Stimulated activated CD4-positive, alpha-beta T cell treated with anti-CD3 and anti-CD28 coated beads, Interleukin-4, amount 100 ng/mL, for 48 hours (primary cell): Measurements from ENCODE around the gene OPTC.
"Not testable (repeated sequence)": the region's sequence is repeated elsewhere in the genome, so short reads cannot be mapped to it uniquely, and the experiment has no call there.

Source experiments
- DNase-seq, 2 donors: peaks; one replicate each; pipeline ENCODE4 v3.0.0-alpha.2; 2020; ENCODE audit warnings: low read depth in 2 of 2

OPTC gene

DNA sequence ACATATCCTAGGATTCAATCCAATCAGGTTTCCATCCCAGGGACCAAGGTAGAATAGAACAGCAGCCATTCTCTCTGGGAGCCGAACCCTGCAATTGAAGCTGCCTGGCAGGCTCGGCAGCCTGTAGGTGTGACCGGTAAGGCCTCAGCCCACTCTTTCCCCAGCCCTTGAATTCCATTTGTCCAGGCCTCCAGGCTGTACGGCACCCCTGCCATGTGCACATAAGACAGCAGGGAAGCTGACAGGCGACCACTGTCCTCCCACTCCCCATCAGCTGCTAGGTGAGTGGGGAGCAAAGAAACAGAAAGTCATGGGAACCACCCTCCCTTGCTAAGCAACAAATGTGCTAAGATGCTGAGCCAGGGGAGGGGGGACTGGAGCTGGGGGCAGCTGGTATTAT, 23.0 kb downstream of the OPTC start:
- DNase-seq = no peak

DNA sequence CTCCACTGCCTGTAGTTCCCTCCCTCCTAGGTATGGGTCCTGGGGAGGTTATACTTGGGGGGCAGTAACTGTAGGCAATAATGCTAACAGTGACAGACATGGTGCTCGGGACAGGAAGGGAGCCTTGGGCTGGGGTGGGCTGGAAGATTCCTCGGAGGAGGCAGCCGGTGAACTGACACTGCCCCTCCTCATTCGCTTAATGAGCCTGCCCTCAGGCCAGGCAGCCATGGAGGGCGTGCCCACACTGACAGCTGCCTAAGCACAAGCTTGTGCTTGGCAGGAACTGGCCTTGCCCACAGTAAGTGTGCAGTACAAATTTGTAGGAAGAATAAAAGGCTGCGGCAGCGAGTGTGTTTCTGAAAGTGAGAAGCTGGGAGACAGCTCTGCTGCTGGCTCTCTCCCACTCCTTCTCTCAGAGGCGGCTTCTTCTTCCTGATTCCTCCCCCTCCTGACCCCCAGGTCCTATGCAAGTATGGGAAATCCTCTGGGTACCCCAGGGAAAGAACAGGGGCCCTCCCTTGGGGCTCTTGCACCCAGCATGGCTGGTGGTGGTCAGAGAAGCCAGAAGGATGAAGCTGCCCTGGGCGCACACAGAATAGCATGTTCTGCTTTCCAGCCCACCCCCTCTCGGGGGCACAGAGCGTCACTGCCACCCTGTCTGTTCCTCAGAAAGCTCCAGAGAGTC, 23.6 kb downstream of the OPTC start:
- DNase-seq = no peak

DNA sequence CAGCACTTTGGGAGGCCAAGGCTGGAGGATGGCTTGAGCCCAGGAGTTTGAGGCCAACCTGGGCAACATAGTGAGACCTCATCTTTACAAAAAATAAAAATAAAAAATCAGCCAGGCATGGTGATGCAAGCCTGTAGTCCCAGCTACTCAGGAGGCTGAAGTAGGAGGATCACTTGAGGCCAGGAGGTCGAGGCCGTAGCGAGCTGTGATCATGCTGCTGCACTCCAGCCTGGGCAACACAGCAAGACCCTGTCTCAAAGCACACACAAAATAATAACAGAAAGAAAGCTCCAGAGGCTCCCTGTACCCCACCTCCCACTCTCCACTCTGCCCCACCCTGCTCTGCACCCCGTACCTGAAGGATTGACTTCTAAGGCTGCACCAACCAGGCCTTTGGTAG, 24.2 kb downstream of the OPTC start:
- DNase-seq = not testable (repeated sequence)

DNA sequence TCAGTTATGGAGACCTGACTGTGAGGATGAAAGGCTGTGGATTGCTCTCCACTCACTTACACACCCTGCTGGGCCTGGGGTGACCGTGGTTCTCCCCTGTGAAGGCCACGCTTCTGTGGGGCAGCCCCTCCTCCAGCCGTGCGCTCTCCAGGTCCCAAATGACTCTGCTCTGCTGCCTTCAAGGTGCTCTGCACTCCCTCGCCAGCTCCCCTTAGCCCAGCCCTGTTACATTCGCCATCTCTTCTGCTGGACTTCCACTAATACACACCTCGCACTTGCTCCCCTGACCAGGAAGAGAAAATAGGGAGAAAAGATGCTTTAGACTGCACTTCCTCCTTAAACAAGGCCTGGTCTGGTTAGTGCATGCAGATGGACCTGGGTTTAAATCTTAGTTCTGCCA, 24.6 kb downstream of the OPTC start:
- no peak for DNase-seq

DNA sequence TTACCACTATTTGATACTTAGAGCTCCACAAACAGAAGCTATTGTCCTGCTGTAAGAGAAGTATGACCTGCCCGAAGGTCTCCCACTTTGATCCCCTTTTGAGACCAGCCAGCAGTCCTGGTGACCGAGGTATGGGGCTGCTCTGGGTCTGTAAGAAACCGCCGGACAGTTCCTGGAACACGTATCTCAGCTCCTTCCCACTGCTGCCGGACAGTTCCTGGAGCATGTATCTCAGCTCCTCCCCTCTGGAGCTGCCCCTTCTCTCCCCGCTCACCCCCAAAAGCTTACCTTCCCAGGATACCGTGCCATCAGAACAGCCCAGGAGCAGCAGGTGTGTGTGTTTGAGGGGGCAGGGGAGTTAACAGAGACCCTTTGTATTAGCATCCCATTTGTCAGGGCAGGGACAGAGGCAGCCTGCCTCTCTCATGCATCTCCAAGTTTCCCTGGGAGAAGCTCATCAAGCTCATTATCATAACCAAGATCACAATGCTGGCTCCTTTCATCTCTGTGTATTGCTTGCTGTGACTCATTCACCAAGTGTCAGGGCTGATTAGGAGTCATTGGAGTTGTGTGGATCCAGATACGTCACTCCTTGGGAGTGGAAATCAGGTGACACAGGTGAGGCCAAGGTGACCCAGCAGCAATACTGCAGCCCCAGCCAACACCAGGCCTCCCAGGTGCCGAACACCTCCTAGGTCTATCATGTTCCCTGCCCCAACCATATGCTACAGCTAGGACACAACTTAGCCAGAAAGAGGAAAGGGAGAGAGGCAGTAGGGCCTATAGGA, 25.3 kb downstream of the OPTC start:
- DNase-seq = no peak

DNA sequence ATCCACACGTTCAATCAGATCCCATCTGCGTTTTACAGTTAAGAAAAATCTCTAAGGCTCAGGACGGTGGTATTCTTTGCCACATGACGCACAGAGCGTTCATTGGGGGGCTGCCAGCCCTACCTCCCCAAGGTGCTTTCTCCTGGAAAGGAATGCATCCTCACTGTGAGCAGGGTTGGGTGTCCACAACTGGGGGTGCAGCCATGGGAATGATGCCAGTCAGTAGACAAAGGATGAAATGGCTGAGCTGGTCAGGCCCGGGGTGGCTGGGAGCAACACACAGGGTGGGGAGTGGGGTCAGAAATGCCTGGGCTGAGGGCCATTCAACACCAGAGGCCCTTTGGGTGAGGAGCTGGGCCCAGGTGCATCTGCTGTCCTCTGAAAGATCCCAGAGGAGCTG, 25.9 kb downstream of the OPTC start:
- DNase-seq = no peak

DNA sequence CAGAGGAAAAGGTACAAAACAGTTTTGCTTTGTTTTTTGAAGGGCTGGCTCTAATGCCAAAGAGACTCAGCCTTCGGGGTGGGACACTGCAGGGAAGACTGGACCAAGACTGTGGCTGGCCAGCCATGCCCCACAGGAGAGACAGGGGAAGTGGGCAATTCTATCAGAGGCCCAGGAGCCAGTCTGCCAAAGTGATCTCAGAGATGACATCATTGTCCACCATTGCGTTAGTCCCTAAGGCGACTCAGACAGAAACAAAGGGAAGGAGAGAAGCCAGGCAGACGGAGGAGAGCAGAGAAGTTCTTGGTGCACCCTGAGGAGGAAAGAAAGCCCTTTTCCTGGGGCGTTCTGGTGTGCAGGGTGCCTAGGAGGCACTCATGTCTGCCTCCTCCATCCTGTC, 26.4 kb downstream of the OPTC start:
- no peak for DNase-seq

DNA sequence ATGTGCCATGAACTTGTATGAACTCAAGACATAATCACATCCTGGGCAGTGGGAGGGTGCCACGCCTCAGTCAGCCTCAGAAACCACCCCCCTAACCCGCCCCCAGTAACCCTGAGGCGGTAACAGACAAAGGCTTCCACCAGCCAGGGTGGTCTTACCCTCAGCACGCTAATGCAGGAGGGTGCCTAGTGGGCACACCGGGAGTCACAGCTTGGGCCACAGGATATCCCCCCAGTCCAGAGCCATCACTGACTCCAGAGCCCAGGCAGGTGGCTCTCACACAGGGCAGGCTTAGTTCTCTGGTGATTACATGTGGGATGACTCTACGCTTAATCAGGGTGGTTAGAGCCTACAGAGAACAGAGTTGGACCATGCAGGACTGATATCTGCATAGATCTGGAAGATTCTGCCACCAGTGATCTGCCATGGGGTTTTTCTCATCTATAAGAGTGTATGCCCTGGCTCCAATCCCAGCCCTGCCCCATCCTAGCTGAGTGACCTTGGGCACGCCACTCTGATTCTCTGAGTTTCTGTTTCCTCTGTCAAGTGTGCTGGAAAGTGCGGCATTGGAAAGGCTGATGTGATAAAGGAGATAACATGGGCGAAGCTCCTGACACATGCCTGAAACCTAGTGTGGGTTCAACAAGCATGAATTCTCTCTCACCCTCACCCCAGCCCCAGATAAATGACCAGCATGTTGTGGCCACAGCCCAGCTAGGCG, 27.3 kb downstream of the OPTC start:
- no peak for DNase-seq

DNA sequence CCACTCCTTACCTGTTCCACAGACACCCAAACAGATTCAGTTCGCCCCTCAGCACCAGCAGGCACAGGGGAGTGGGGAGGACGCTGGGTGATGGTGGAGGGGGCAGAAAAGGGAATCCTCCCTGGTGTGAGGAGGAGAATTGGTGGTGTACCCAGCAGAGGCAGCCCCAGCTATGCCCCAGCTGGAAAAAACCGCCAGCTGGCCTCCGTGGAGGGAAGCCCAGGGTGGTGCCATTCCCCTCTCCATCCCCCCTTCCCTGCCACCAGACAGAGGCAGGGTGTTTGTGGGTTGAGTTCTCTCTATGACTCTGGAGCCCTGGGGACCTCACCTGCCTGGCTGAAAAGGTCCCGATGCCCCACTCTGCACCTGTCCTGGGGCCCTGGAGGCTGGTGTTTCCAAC, 27.9 kb downstream of the OPTC start:
- DNase-seq = no peak

DNA sequence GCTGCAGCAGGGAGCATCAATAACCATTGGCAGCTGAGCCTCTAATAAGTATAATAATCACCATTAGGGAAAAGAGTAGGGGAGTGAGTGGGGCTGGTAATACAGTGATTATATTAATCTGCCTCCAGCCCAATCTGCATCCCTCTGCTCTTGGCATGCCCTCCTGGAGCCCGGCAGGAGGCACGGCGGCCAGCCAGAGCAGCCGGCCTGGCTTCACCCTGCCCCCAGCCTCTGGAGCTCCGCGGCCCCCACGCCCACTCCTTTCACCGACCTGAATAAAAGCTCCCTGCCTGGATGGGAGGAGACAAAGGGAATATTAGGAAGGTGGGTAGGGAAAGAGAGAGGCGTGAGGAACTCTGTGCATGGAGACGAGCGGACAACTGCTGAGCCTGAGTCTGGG, 28.3 kb downstream of the OPTC start:
- no peak for DNase-seq

DNA sequence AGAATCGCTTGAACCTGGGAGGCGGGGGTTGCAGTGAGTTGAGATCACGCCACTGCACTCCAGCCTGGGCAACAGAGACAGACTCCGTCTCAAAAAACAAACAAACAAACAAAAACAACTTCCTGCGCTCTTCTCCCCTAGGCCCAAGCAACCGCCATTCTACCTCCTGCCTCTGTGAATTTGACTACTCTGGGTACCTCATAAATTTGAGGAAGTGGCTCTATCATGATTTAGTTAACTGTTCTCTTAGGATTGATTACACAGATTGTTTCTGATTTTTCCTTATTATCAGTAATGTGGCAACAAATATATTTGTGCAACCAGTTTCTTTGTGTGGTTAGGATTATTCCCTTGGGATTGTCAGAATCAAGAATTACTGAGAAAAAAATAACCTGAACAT, 29.7 kb downstream of the OPTC start:
- no peak for DNase-seq

DNA sequence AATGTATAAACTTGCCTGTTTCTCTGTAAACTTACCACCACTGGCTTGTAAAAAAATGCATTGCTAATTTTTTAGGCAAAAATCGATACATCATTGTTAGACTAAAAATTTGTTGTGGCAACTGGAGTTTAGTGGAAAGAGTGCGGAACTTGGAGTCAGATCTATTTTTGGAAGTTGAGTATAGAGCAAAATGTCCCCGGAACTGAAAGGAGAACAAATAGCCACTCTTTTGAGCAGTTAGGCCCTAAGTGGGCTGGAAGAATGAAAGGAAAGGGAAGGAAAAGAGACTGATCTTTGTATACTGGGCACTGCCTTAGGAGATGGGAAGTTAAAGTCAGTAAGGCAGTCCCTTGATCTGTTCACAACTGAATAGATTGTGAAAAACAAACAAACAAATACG, 30.2 kb downstream of the OPTC start:
- DNase-seq = no peak

DNA sequence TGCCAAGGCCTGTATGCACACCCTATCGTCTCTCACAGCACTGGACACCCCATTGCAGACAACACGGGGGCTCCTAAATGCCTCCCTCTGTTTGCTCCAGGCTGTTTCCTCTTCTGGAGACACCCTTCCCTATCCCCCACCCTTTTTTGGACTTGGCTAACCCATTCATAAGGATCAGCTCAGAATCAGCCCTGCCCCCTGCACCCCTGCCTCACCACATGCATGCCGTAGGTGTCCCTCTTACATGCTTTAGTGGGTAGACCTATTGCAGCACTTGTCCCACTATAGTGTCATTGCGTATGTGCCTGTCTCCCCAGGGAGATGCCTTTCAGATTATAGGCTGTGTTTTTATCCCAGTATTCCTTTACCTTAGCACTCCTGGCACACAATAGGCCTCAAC, 30.9 kb downstream of the OPTC start:
- DNase-seq = no peak

DNA sequence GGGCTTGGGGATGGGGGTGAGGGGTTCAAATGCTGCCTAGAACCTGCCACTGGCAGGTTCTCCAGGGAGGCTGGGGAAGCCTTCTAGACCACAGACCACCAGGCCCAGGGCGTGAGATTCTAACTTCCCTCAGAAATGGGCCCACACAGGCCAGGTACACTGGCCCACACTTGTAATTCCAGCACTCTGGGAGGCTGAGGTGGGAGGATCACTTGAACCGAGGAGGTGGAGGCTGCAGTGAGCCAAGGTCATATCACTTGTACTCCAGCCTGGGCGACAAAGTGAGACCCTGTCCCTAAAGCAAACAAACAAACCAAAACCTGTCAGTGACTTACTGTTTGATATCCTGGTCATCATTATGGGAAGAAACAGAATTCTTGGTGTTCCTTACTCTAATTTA, 31.7 kb downstream of the OPTC start:
- DNase-seq = no peak

DNA sequence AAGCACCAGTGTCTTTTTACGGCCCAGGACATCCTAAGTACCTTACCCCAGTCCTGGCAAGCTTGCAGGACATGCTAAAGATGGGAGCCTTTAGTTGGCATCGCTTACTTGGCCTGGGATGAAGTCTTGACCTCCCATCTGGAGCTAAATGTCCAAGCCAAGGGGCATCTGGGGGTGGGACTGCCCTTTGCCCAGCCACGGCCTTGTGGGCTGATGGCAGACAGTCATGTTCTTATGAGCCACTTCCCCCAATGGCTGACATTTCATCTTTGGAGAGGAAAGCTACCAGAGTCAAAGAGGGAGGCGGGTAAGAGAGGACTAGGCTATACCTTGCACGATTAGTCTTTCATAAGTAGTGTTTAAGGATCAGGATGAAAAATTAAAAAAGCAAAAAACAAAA, 32.2 kb downstream of the OPTC start:
- DNase-seq = no peak

DNA sequence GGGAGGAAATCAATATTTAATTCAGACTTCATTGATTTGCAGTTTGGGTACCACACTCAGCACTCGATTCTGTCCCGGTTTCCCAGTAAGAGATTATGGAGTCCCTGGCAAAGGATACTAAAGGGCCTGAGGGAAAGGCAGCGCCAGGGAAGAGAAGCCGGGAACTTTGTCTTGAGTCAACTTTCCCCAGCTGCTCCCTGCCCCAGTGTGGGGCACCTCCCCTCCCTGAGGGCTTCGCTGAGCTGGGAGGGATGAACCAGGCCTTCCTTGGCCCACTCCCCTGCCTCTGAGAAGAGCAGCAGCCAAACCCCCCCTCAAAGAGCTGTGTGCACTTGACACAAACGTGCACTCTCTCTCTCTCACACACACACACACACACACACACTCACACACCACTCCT, 32.6 kb downstream of the OPTC start:
- DNase-seq = no peak

DNA sequence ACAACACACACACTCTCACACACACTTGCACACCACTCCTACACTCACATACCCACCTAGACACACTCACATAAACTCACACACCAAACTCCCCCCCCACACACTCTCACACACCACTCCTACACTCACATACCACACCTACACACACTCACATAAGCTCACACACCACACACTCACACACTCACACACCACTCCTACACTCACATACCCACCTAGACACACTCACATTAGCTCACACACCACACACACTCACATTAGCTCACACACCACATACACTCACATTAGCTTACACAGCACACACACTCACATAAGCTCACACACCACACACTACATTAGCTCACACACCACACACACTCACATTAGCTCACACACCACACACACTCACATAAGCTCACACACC, 33.1 kb downstream of the OPTC start:
- DNase-seq = no peak

DNA sequence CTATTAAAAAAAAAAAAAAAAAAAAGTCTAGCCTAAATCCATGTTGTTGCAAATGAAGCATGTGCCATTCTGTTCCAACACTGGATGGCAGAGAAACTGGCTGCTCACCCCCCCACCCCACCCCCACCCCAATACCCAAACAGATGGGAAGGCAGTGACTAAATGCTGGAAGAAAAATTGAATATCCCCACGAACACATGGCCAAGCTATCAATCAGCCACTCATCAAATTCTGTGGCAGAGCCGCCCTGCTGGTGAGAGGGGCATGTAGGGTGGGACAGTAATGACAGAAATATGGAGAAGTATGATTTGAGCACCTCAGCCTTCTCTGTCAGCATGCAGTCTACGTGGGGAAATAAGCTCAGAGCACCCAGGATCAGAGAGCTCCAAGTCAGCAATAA, 34.1 kb downstream of the OPTC start:
- DNase-seq = no peak

DNA sequence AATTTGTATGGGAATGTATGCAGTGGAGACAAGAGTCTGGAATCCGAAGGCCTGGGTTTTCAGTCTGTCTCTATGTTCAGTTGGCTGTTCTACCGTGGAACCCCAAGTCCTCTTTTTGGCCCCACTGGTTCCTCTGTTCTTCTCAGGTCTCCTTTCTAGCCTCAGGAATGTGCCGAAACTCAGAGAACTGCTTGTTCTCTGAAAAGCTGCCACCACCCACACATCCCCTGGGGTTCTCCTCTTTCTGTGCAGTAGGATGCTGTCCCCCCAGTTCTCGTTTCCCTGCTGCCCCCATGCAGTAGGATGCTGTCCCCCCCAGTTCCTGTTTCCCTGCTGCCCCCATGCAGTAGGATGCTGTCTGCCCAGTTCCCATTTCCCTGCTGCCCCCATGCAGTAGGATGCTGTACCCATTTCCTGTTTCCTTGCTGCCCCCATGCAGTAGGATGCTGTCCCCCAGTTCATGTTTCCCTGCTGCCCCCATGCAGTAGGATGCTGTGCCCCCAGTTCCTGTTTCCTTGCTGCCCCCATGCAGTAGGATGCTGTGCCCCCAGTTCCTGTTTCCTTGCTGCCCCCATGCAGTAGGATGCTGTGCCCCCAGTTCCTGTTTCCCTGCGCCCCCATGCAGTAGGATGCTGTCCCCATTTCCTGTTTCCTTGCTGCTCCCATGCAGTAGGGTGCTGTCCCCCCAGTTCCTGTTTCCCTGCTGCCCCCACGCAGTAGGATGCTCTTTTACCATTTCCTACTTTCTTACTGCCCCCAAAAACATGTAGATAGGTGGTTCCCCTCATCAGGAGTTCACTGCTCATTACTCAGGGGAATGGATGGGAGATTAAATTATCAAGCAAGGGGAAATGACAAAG, 35.3 kb downstream of the OPTC start:
- DNase-seq = no peak

DNA sequence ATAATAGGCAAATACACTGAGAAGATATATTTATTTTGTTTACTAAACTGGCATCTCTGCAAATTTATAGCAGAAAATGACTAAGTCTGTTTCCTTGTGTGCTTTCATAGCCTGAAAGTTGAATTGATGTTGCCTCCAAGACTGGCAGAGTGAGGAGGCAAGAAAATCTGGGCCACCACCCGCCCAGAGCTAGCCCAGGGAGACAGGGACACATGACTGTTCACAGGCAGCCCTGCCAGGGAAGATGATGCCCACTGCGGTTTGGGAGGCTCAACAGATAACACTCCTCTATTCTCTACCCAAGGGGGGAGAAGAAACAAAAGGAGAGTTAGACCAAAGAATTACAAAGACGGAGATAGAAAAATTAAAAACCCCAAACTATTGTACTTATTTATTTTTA, 37.1 kb downstream of the OPTC start:
- no peak for DNase-seq

DNA sequence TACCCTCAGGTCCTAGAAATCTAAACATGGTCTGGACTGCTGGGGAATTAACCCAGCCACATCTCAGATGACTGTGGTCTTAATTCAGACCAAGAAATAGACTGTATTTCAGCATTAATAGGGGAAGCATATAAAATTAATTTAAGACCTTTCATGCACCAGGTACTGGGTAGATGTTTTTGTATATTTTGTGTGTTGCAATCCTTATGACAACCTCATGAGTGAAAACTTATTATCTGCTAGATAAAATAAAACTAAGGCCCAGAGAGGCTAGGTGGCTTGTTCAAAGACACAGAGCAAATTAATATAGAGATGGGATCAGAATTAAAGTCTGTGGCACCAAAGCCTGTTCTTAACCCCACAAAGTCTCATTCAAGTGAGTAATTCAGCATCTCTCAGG, 40.1 kb downstream of the OPTC start:
- DNase-seq = no peak

DNA sequence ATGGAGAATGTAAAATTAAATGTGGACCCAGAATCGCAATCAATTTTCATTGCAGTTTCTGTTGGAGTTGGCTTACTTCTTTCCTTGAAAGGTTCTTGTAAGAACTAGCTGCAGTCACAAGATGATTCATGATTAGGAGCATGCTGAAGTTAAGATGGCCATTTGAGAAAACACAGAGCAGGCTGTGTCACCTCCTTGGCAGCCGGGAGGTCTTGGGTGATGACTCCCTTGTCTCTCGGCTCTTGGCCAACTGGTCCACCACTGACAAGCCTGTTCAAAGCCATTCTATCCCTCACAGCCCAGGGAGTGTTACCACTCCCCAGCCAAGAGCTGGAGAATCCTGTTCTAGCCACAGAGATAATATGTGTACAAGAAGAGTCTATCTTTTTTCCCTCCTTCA, 40.6 kb downstream of the OPTC start:
- DNase-seq = no peak
